ENCODE measurements around the gene JAKMIP1.
"Not testable (repeated sequence)": the region's sequence is repeated elsewhere in the genome, so short reads cannot be mapped to it uniquely, and the experiment has no call there.

Gene JAKMIP1

GRCh38 chr4:5996641-5997040 is 203.7 kb downstream of the JAKMIP1 start:
- no peak for TF ChIP-seq CTCF (IDR thresholded peaks at IDR 0.05; ENCODE audit: low read depth, low read length, missing control alignments)
- DNase-seq (ENCODE audit: low read depth) = no peak
- no peak overlapping the region for H3K4me3 ChIP-seq (ENCODE audit: low read depth, low read length)

- H3K4me3 ChIP-seq (ENCODE audit: low read depth, low read length) = no peak overlapping the region
- DNase-seq (ENCODE audit: low read depth) = no peak
- no peak for TF ChIP-seq CTCF (IDR thresholded peaks at IDR 0.05; ENCODE audit: low read depth, low read length, missing control alignments)
These were observed 204.3 kb downstream of the JAKMIP1 start for GRCh38 chr4:5995901-5996623.

- H3K4me3 ChIP-seq (ENCODE audit: low read depth, low read length) = no peak overlapping the region
- DNase-seq (ENCODE audit: low read depth) = no peak
- no peak for TF ChIP-seq CTCF (IDR thresholded peaks at IDR 0.05; ENCODE audit: low read depth, low read length, missing control alignments)
These were observed 206.2 kb downstream of the JAKMIP1 start for GRCh38 chr4:5993876-5994811.

GRCh38 chr4:5993346-5993745 is 207.0 kb downstream of the JAKMIP1 start:
- H3K4me3 ChIP-seq (ENCODE audit: low read depth, low read length); DNase-seq (ENCODE audit: low read depth): not testable (repeated sequence)

GRCh38 chr4:5992828-5993321 is 207.5 kb downstream of the JAKMIP1 start:
- TF ChIP-seq CTCF (IDR thresholded peaks at IDR 0.05; ENCODE audit: low read depth, low read length, missing control alignments) = no peak
- H3K4me3 ChIP-seq (ENCODE audit: low read depth, low read length) = no peak overlapping the region
- no peak for DNase-seq (ENCODE audit: low read depth)

GRCh38 chr4:5992171-5992827 is 208.1 kb downstream of the JAKMIP1 start:
- no peak for DNase-seq (ENCODE audit: low read depth)
- no peak overlapping the region for H3K4me3 ChIP-seq (ENCODE audit: low read depth, low read length)
- TF ChIP-seq CTCF (IDR thresholded peaks at IDR 0.05; ENCODE audit: low read depth, low read length, missing control alignments) = no peak

GRCh38 chr4:5991405-5991804 is 208.9 kb downstream of the JAKMIP1 start:
- no peak for TF ChIP-seq CTCF (IDR thresholded peaks at IDR 0.05; ENCODE audit: low read depth, low read length, missing control alignments)
- no peak for DNase-seq (ENCODE audit: low read depth)
- H3K4me3 ChIP-seq (ENCODE audit: low read depth, low read length) = no peak overlapping the region
